K562 (cell line): ENCODE data around the gene RGL2.

Experiments
- CBX3 ChIP-seq, 2 experiments: IDR thresholded peaks; 1 replicate in 1 of 2; 2 replicates in 1 of 2; pipeline ENCODE4 v1.6.1; 2012; ENCODE audit warnings: inconsistent platforms in 2 of 2, low read length in 2 of 2, borderline replicate concordance in 1 of 2, control low read depth in 1 of 2
- GTF3C2 ChIP-seq: IDR thresholded peaks from 3 replicates; pipeline ENCODE4 v1.6.1; 2011; ENCODE audit warnings: borderline replicate concordance, mild to moderate bottlenecking, moderate library complexity; ENCODE audit not compliant: insufficient read length; ENCODE audit errors: extremely low read depth
- HBP1 ChIP-seq: fragments of 450-650 bp; formaldehyde crosslinking; IDR thresholded peaks from 2 replicates; pipeline ENCODE4 v1.4.0; 2022; ENCODE audit warnings: missing genetic modification characterization
- MYC ChIP-seq, 2 experiments: fragments of 250-450 bp in 1 of 2; sonication (Bioruptor Pico) in 1 of 2; IDR thresholded peaks; 2 replicates each; pipeline versions ENCODE4 v1.5.1 to v1.6.1; 2012 to 2021; ENCODE audit warnings: low read depth in 2 of 2, borderline replicate concordance in 1 of 2, improper control_type of control experiment in 1 of 2, low read length in 1 of 2, mild to moderate bottlenecking in 1 of 2, moderate library complexity in 1 of 2
- ZBTB8A ChIP-seq: fragments of 450-650 bp; IDR thresholded peaks from 2 replicates; pipeline ENCODE4 v1.6.1; 2018; ENCODE audit warnings: mild to moderate bottlenecking, moderate library complexity; ENCODE audit not compliant: partially characterized antibody
- ZNF3 ChIP-seq: fragments of 250-450 bp; sonication (Bioruptor Pico); IDR thresholded peaks from 2 replicates; pipeline ENCODE4 v1.5.0; 2021; ENCODE audit warnings: mild to moderate bottlenecking, moderate library complexity

- no peak for TF ChIP-seq ZBTB8A
- TF ChIP-seq CBX3 (IDR thresholded peaks at IDR 0.05; ENCODE audit: borderline replicate concordance in 1 of 2, low read length in 2 of 2) = no peak
- no peak for TF ChIP-seq MYC (IDR thresholded peaks at IDR 0.05; ENCODE audit: low read depth, low read length)
- TF ChIP-seq MYC (CRISPR knock-in tag; IDR thresholded peaks at IDR 0.05; ENCODE audit: borderline replicate concordance, low read depth) = no peak
- TF ChIP-seq GTF3C2 = no peak
- no peak for TF ChIP-seq ZNF3 (CRISPR knock-in tag)
- no peak for TF ChIP-seq HBP1 (CRISPR knock-in tag)
Measured at GRCh38 chr6:33324125-33324524, 25.4 kb upstream of the RGL2 start.
